Smooth muscle cell (in vitro differentiated cells): ENCODE results near the gene CYP51A1. TPM values are rescaled to one million over a fixed set of nuclear protein-coding genes. Genes with fewer than 3 reads are reported as not detected.

Experiments
- DNase-seq: peaks from one replicate; lab custom pipeline; 2025; ENCODE audit not compliant: unreplicated experiment; lab: John Stamatoyannopoulos, UW
- H2AFZ ChIP-seq: fragments of 200-600 bp; sonication (generic); 2 replicates; pipeline ENCODE4 v1.6.0; 2016; ENCODE audit warnings: antibody characterized with exemption, low read depth, mild to moderate bottlenecking
- H3F3A ChIP-seq: fragments of 200-600 bp; sonication (generic); 2 replicates; pipeline ENCODE4 v1.6.0; 2017; ENCODE audit warnings: antibody characterized with exemption, low read depth
- H3K27ac ChIP-seq: fragments of 200-600 bp; sonication (generic); 2 replicates; pipeline ENCODE4 v1.5.1; 2016; ENCODE audit warnings: low read depth, mild to moderate bottlenecking
- H3K27me3 ChIP-seq: fragments of 200-600 bp; sonication (generic); 2 replicates; pipeline ENCODE4 v1.6.1; 2016; ENCODE audit warnings: low read depth, mild to moderate bottlenecking
- H3K36me3 ChIP-seq: fragments of 200-600 bp; sonication (generic); 2 replicates; pipeline ENCODE4 v1.5.1; 2016; ENCODE audit warnings: low read depth
- H3K4me1 ChIP-seq: fragments of 200-600 bp; sonication (generic); 2 replicates; pipeline ENCODE4 v1.5.1; 2016; ENCODE audit warnings: low read depth
- H3K4me2 ChIP-seq: fragments of 200-600 bp; sonication (generic); 2 replicates; pipeline ENCODE4 v1.6.0; 2016; ENCODE audit warnings: mild to moderate bottlenecking
- H3K4me3 ChIP-seq: fragments of 200-600 bp; sonication (generic); 2 replicates; pipeline ENCODE4 v1.5.1; 2016; ENCODE audit warnings: mild to moderate bottlenecking
- H3K79me2 ChIP-seq: fragments of 200-600 bp; sonication (generic); 2 replicates; pipeline ENCODE4 v1.6.0; 2016; ENCODE audit warnings: low read depth, mild to moderate bottlenecking
- H3K9ac ChIP-seq: fragments of 200-600 bp; sonication (generic); 2 replicates; pipeline ENCODE4 v1.6.0; 2016; ENCODE audit warnings: low read depth
- H3K9me3 ChIP-seq: fragments of 200-600 bp; sonication (generic); replicated peaks from 2 replicates; pipeline ENCODE4 v1.5.1; 2016; ENCODE audit warnings: low read depth
- H4K20me1 ChIP-seq: fragments of 200-600 bp; sonication (generic); 2 replicates; pipeline ENCODE4 v1.6.0; 2016; ENCODE audit warnings: low read depth
- CTCF ChIP-seq: fragments of 200-600 bp; sonication (generic); IDR thresholded peaks from 2 replicates; pipeline ENCODE4 v1.5.1; 2017; ENCODE audit warnings: borderline replicate concordance, mild to moderate bottlenecking, antibody characterized with exemption; ENCODE audit not compliant: insufficient read depth, poor library complexity, severe bottlenecking
- WGBS: methylation state at CpG from one replicate; pipeline ENCODE4 v1.1.7; 2016; ENCODE audit warnings: low lambda C conversion rate; 5-methylcytosine and 5-hydroxymethylcytosine counted together
- polyA plus RNA-seq: library from polyadenylated mRNA; unstranded; fragments of >200 nt; fragmentation: Nextera tagmentation; extraction: Ambion mirVana; gene quantifications from 2 replicates; pipeline ENCODE4 v1.2.1, GENCODE V29; 2016
- total RNA-seq: library from RNA; depleted of rRNA; stranded (reverse); fragments of >200 nt; gene quantifications from 2 replicates; pipeline ENCODE4 v1.2.3, GENCODE V29; 2014

The CYP51A1 gene
- total and polyA plus RNA-seq, 2 experiments from 2014 or later: 87.9 to 104 TPM

- Histone ChIP-seq H4K20me1 (no peaks in the 10 kb centered on the region), H3K36me3 (no peaks in the 10 kb centered on the region), H3K27me3 (no peaks in the 10 kb centered on the region), H3F3A (peaks cover 10% of the 10 kb centered on the region), H3K4me3 (no peak overlapping the region), H3K79me2 (no peaks in the 10 kb centered on the region), H3K27ac (no peak overlapping the region), H3K4me1 (no peaks in the 10 kb centered on the region), H3K9ac (no peak overlapping the region), H3K9me3 (no peaks in the 10 kb centered on the region), H3K4me2 (no peak overlapping the region), H2AFZ (no peak overlapping the region)
- no peak for DNase-seq
- no peak for TF ChIP-seq CTCF
- 95% methylated on average over 7 of the region's 7 CpGs for WGBS
These were observed 6.9 kb upstream of the CYP51A1 start for GRCh38 chr7:92141161-92141560.

GRCh38 chr7:92137557-92137956 is 3.3 kb upstream of the CYP51A1 start:
- peak; percentile 1 for DNase-seq
- peaks cover 3% of the 10 kb centered on the region for H3K4me1 ChIP-seq
- WGBS: 5% methylated on average over 2 of the region's 2 CpGs

GRCh38 chr7:92135052-92135889 is 994 bp upstream of the CYP51A1 start:
- Histone ChIP-seq H4K20me1 (peaks cover 35% of the 10 kb centered on the region), H3K27ac (peak overlapping the region; percentile 99), H3K4me2 (peak overlapping the region; percentile 96), H3K4me1 (peaks cover 18% of the 10 kb centered on the region), H3K9me3 (no peaks in the 10 kb centered on the region), H3K79me2 (peaks cover 40% of the 10 kb centered on the region), H2AFZ (peak overlapping the region; percentile 98), H3K27me3 (no peaks in the 10 kb centered on the region), H3F3A (peaks cover 18% of the 10 kb centered on the region), H3K4me3 (peak overlapping the region; percentile 89), H3K9ac (peak overlapping the region; percentile 99), H3K36me3 (peaks cover 5% of the 10 kb centered on the region)
- 6% methylated on average over 21 of the region's 21 CpGs for WGBS
- DNase-seq: no peak
- TF ChIP-seq CTCF: no peak

More at GRCh38 chr7:92137557-92137956, 3.3 kb upstream of the CYP51A1 start:
- peak overlapping the region; percentile 45 for H3K4me2 ChIP-seq
- no peaks in the 10 kb centered on the region for H3K9me3 ChIP-seq
- H3K27me3 ChIP-seq: no peaks in the 10 kb centered on the region
- no peak overlapping the region for H3K4me3 ChIP-seq
- no peak overlapping the region for H3K9ac ChIP-seq
- H3K79me2 ChIP-seq: peaks cover 17% of the 10 kb centered on the region
- TF ChIP-seq CTCF: no peak
- H3K36me3 ChIP-seq: no peaks in the 10 kb centered on the region
- peaks cover 18% of the 10 kb centered on the region for H3F3A ChIP-seq
- H3K27ac ChIP-seq: peak overlapping the region; percentile 42
- peak overlapping the region; percentile 36 for H2AFZ ChIP-seq
- peaks cover 12% of the 10 kb centered on the region for H4K20me1 ChIP-seq
